Esophagus (tissue), 2 donors: Measurements from ENCODE around the gene PANX2. TPM values are rescaled to one million over a fixed set of nuclear protein-coding genes. Genes with fewer than 3 reads are reported as not detected.
"Not testable (repeated sequence)": the region's sequence is repeated elsewhere in the genome, so short reads cannot be mapped to it uniquely, and the experiment has no call there.

ENCODE experiments used
- H3K27ac ChIP-seq, 2 donors: one replicate each; pipeline ENCODE4 v1.5.1; 2013; ENCODE audit warnings: low read depth in 2 of 2, mild to moderate bottlenecking in 2 of 2, inconsistent platforms in 1 of 2, low read length in 1 of 2, moderate library complexity in 1 of 2
- H3K27me3 ChIP-seq, 2 donors: one replicate each; pipeline ENCODE4 v1.6.1; 2013; ENCODE audit warnings: low read length in 2 of 2, control low read depth in 1 of 2, mild to moderate bottlenecking in 1 of 2; ENCODE audit not compliant: insufficient read depth in 2 of 2, control insufficient read depth in 1 of 2
- H3K36me3 ChIP-seq, 2 donors: one replicate each; pipeline ENCODE4 v1.6.1; 2013; ENCODE audit warnings: low read length in 1 of 2; ENCODE audit not compliant: control insufficient read depth in 2 of 2, insufficient read depth in 2 of 2
- H3K4me1 ChIP-seq, 2 donors: one replicate each; pipeline ENCODE4 v1.6.1; 2013; ENCODE audit warnings: low read length in 1 of 2; ENCODE audit not compliant: control insufficient read depth in 2 of 2, insufficient read depth in 2 of 2
- H3K4me3 ChIP-seq, 2 donors: one replicate each; pipeline ENCODE4 v1.5.1; 2013; ENCODE audit warnings: low read length in 2 of 2, mild to moderate bottlenecking in 2 of 2, low read depth in 1 of 2, moderate library complexity in 1 of 2
- H3K9me3 ChIP-seq, 2 donors: one replicate each; pipeline ENCODE4 v1.6.1; 2013; ENCODE audit warnings: mild to moderate bottlenecking in 2 of 2, low read depth in 1 of 2, low read length in 1 of 2, moderate library complexity in 1 of 2; ENCODE audit not compliant: control insufficient read depth in 2 of 2, insufficient read depth in 1 of 2
- WGBS, 2 donors: extraction: QIAGEN DNeasy Blood & Tissue Kit; methylation state at CpG; one replicate each; pipeline ENCODE4 v1.1.7; 2013; 5-methylcytosine and 5-hydroxymethylcytosine counted together
- polyA plus RNA-seq, 2 donors: library from polyadenylated mRNA; stranded (reverse); fragments of 200-250 nt; gene quantifications; one replicate each; pipeline ENCODE4 v1.2.3, GENCODE V29; 2013
- donor health status: healthy with polysubstance abuse.
- donor health status: Bipolar disorder and iron deficiency.

PANX2 gene
- polyA plus RNA-seq, 2 donors, result 2.1 to 2.6 TPM

DNA sequence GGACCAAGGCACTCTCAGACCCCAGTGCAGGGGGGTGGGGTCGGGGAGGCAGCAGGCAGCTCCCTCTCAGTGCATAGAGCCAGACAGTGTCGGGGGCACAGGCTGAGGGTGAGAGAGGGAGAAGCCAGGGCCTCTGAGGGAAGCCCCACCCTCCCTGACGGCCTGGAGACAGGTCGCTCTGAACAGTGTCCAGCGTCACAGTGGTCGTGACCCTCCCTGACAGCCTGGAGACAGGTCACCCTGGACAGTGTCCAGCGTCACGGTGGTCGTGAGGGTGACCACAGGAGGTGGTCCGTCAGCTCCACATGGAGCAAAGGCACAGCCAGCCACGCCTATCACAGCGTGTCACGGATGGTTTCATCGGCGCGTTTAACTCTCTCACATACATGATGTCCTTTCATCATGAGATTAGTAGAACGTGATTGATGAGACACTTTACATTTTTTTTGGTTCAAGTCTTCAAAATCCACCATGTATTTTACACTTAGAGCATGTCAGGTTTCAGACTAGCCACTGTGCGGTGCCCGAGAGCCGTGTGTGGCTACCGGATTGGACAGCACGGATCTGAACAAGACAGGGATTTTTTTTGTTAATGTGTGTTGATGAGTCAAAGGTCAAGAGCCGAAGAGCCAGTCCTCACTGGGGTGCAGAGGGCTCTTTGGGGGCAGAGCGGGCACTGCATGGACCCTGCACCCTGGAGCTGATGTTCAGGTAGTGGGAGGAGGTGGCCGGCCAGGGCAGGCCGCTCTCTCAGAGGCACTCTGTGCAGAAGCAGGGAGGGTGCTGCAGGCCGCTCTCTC, 23.9 kb upstream of the PANX2 start:
- H3K4me1 ChIP-seq, result peaks cover 2% of the 10 kb centered on the region in 2 donors
- H3K36me3 ChIP-seq, result no peaks in the 10 kb centered on the region
- WGBS, 2 donors, result 28 to 38% methylated on average over 27 of the region's 27 CpGs
- no peak overlapping the region for H3K4me3 ChIP-seq
- H3K9me3 ChIP-seq, result no peaks in the 10 kb centered on the region
- no peaks in the 10 kb centered on the region for H3K27me3 ChIP-seq
- no peak overlapping the region for H3K27ac ChIP-seq

DNA sequence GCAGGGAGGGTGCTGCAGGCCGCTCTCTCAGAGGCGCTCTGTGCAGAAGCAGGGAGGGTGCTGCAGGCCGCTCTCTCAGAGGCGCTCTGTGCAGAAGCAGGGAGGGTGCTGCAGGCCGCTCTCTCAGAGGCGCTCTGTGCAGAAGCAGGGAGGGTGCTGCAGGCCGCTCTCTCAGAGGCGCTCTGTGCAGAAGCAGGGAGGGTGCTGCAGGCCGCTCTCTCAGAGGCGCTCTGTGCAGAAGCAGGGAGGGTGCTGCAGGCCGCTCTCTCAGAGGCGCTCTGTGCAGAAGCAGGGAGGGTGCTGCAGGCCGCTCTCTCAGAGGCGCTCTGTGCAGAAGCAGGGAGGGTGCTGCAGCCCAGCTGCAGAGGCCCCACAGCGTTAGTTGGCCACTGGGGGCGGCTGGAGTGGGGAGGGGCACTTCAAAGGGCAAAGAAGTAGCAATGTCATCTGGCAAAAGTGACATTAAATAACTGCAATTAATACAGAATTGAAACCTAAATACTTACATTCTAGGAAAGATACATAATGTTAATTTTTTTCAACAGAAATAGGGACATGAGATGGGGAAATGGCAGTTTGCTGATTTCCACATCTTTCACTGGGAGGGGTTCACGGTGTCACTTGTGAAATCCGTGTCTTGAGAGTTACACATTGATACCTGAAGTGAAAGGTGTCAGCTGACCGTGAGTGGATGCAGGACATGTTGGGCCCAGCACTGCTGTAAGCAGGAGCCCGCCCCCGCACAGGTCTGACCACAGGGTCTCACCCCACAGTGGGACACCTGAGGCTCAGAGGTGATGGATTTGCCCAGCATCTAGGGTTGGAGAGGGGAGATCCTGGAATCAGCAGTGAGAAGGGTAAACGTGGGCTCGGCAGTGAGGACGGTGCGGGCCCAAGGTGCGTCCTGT, 23.0 kb upstream of the PANX2 start:
- not testable (repeated sequence) for H3K27ac ChIP-seq, H3K4me3 ChIP-seq, H3K9me3 ChIP-seq, H3K4me1 ChIP-seq, H3K36me3 ChIP-seq, H3K27me3 ChIP-seq
- 80 to 84% methylated on average over 14 to 15 of the region's 26 CpGs for WGBS, 2 donors

DNA sequence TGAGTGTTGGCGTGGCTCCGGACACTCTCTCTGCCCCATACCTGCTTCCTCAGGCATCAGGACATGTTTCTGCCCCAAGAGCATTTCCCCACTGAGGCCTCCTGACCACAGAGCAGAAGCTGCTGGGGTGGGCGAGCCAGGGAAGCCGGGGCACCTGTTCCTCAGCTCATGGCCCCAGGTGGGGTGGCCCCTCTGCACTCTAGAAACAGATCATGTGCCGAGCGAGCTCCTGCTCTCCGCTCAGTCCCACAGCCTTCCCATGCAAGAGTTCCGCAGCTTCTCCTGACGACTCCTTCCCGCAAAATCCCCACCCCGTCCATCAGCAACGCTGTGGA, 22.4 kb upstream of the PANX2 start:
- H3K27me3 ChIP-seq, result no peaks in the 10 kb centered on the region
- H3K36me3 ChIP-seq, result no peaks in the 10 kb centered on the region
- peaks cover 2% of the 10 kb centered on the region in 2 donors for H3K4me1 ChIP-seq
- H3K9me3 ChIP-seq, result no peaks in the 10 kb centered on the region
- no peak overlapping the region for H3K27ac ChIP-seq
- 89 to 94% methylated on average over 12 of the region's 12 CpGs for WGBS, 2 donors
- no peak overlapping the region for H3K4me3 ChIP-seq

DNA sequence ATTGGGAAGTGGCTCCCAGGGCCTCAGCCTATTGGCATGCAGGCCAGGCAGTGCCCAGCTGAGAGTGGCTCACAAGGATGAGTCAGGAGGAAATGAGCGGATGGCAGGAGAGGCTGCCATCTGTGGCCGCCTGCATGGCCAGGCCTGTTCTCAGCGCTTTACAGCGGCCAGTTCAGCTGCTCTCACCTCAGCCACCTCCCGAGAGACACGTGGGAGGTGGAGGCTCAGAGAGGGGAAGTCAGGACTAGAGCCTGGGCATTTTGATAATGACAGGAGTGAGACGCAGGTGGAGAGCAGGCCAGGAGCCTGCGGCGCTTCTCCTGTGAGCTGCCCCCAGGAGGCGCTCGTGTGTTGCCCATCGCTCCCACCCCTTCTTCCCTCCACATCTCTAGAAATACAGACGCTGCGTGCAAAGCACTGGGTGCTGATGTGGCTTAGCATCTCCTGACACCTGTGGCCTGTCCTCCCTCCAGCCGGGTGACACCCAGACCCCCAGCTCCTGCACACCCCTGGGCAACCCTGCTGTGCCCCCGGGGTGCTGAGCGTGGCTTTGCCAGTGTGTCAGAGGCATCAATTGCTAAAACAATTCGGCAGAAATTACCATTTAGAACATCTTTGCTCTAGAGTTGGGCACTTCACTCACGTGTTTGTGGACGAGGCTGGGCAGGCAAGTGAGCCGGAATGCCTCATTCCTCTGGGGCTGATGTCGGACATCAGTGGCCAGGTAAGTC, 21.4 kb upstream of the PANX2 start:
- H3K4me1 ChIP-seq, result peaks cover 2% of the 10 kb centered on the region in 2 donors
- WGBS, 2 donors, result 28 to 32% methylated on average over 22 of the region's 22 CpGs

DNA sequence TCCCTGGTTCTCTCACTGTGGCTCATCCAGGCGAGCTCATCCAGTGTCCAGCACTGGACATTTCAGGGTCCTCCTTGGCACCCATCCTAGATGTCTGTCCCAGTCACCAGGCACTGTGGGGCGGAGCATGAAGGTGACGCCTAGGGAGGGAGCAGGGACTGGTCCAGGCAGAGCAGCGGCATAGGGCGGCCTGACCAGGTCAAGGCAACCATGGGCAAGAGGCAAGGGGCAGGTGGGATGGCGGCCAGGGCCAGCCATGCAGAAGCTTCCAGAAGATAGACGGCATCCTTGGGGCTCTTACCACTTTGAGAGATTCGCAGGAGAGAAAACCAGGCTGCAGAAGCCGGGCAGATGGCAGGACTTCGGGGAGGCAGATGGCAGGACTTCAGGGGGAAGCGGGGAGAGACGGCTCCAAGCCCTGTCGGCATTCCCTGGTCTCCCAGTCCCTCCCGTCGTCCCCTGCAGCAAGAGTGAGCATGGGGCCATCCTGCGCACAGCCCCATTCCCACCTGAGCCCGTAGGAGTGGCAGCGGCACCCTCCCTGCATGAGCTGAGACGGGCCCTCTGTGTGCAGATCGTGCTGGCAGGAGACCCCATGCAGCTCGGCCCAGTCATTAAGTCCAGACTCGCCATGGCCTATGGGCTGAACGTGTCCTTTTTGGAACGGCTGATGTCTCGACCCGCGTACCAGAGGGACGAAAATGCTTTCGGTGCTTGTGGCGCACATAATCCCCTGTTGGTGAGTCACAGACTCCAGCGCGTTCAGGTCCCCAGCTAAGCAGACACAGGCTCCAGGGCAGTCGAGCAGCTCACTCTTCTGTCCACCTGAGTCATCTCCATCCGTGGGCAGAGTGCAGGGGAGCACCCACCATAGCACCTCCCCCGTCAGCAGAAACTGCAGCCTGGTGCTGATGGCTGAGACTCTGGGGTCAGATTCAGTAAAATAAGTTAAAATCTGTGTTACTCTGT, 20.1 kb upstream of the PANX2 start:
- Histone ChIP-seq H3K4me3 (no peak overlapping the region), H3K27me3 (no peaks in the 10 kb centered on the region), H3K9me3 (no peaks in the 10 kb centered on the region), H3K36me3 (no peaks in the 10 kb centered on the region), H3K27ac (no peak overlapping the region), H3K4me1 (peaks cover 2% of the 10 kb centered on the region in 2 donors)
- 77 to 79% methylated on average over 35 of the region's 35 CpGs for WGBS, 2 donors

More for the DNA sequence above, 21.4 kb upstream of the PANX2 start:
- H3K4me3 ChIP-seq, result no peak overlapping the region
- no peaks in the 10 kb centered on the region for H3K36me3 ChIP-seq
- H3K27me3 ChIP-seq, result no peaks in the 10 kb centered on the region
- no peaks in the 10 kb centered on the region for H3K9me3 ChIP-seq
- H3K27ac ChIP-seq, result peak overlapping the region in 1 of 2 donors; percentile 15

DNA sequence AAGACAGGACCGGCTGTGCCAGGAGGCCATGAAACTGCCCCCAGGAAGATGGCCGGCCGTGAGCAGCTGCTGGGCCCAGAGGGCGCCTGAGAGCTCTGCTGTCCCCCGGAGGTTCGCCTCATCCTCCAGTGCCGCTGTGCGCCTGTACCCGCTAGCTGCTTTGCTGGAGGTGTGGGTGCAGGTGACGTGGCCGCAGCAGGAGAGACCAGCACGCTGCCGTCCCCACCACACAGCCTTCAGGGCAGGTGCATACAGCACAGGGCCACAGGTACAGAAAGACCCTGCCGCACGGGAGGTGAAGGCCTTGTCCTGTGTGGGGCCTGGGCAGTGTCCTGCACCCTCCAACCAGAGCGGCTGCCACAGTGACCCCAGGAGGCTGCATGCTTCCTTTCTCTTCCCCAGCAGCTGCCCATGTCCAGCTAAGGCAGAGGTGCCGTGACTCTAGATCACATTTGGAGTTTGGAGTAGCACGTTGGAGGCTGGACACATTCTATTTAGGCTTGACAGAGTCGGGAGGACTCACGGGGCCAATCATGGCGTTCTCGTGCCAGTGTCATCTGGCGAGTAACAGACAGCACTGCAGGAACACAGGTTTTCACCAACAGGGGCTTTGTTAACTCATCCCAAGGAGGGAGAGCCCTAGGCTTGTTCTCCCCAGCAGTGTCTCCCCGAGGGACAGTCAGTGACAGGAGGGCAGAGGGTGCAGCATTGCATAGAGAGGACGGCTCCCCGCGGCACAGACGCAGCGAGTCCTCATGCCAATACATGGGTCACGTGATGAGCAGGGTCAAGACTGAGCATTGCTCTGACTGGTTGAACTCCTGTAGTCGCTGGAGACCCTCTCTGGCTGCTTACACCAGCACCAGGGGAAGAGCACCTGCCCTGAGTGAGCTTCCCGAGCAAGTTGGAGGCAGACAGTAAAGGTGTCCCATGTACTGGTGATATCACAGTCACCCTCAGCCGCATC, 18.7 kb upstream of the PANX2 start:
- no peak overlapping the region for H3K4me3 ChIP-seq
- H3K9me3 ChIP-seq, result no peaks in the 10 kb centered on the region
- no peaks in the 10 kb centered on the region for H3K27me3 ChIP-seq
- H3K4me1 ChIP-seq, result no peaks in the 10 kb centered on the region
- WGBS, 2 donors, result 84 to 85% methylated on average over 32 to 33 of the region's 33 CpGs
- H3K36me3 ChIP-seq, result no peaks in the 10 kb centered on the region
- no peak overlapping the region for H3K27ac ChIP-seq

DNA sequence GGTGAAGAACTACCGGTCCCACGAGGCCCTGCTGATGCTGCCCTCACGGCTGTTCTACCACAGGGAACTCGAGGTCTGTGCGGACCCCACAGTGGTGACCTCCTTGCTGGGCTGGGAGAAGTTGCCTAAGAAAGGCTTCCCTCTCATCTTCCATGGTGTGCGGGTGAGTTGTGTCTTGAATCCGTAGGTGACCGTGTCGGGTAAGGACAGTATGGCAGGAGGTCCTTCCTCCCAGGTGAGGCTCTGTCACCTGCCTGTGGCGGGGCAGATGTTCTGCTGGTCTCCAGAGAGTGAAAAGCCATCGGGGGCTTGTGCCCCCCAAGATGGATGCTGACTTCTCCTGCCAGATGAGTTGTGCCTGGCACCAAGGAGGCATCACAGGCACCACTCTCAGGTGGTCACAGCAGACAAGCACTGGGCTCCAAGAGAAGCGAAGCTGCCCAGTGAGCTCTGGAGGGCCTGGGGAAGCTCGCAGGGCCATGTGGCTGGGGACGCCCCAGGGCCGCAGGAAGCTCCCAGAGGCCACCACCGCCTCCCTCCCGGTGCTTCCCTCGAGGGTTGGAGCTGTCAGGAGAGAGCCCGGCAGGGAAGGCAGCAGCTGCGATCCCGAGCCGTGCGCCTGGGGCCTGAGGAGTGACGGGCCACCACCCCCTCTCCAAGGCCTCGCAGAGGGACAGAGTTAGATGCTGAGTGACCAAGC, 17.3 kb upstream of the PANX2 start:
- Histone ChIP-seq H3K4me1 (no peaks in the 10 kb centered on the region), H3K27me3 (no peaks in the 10 kb centered on the region), H3K9me3 (no peaks in the 10 kb centered on the region), H3K27ac (no peak overlapping the region), H3K4me3 (no peak overlapping the region), H3K36me3 (no peaks in the 10 kb centered on the region)
- 82 to 85% methylated on average over 25 of the region's 25 CpGs for WGBS, 2 donors

DNA sequence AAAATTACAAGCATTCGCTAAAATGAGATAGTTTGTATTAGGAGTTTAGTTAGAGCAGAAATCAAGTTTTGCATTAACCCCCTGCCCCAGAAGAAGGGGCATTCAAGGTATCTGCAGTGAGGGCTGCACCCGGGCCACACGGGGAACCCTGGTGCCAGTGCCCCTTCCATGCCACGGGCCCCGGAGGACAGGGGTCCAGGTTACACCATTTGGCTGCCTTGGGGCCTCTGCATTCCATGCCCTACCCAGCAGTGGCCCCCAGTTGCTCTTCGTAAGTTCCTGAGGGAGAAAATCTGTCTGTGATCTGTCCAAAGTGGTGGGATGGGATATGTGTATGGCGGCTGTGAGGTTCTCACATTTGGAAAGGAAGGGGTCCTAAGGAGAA, 16.8 kb upstream of the PANX2 start:
- no peaks in the 10 kb centered on the region for H3K9me3 ChIP-seq

More for the DNA sequence above, 16.8 kb upstream of the PANX2 start:
- H3K27me3 ChIP-seq, result no peaks in the 10 kb centered on the region
- WGBS, 2 donors, result 88 to 90% methylated on average over 7 of the region's 7 CpGs
- no peaks in the 10 kb centered on the region for H3K36me3 ChIP-seq
- H3K4me3 ChIP-seq, result no peak overlapping the region
- no peaks in the 10 kb centered on the region for H3K4me1 ChIP-seq
- no peak overlapping the region for H3K27ac ChIP-seq
